Measurements from ENCODE around the gene SYNPO2.
A peak's percentile ranks its signal among the peaks of the same experiment; 100 is the strongest.

Gene SYNPO2

DNA sequence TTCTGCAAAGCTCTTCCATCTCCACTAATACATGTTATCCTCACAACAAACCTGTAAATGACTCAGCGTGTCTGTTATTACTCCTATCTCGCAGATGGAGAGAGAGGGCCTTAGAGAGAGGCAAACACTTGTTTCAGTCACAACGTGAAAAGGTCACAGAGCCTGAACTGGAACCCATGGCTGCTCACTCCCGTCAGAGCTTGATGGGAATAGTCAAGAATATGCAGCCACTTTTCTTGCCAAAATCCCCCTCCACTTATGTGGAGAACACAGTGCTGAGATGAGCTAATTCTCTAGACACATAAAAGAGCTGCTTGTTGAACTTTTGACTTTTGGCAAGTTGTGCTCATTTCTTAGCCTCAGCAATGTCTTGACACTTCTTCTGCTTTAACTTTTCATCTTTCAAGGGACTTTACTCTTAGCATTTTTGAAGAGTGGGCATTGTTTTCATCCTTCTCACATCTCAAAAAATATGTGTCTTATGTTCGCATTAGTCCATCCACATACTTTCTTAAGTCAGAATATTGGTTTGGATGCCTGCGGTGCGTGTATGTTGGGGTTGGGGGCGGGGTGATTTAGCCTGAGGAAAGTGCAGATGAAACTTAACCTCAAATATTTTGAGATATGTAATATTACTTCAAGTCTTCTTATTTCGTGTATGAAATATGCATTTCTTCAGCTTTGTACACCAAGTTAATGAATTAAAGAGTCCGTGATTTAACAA is 69.2 kb downstream of the SYNPO2 start:
- Histone ChIP-seq H3K27ac (ENCODE audit: low read length) (peak overlapping the region; percentile 60), H3K9me3 (ENCODE audit: control insufficient read depth in 1 of 2, low read length in 2 of 2) (no peaks in the 10 kb centered on the region), H3K36me3 (ENCODE audit: control insufficient read depth in 1 of 2, insufficient read depth in 2 of 2, low read length in 2 of 2) (no peaks in the 10 kb centered on the region), H3K4me1 (ENCODE audit: control insufficient read depth in 1 of 2, insufficient read depth in 2 of 2, low read length in 2 of 2) (peaks cover 12 to 35% of the 10 kb centered on the region in 2 donors), H3K4me3 (ENCODE audit: low read depth in 1 of 2, low read length in 2 of 2) (no peak overlapping the region), H3K27me3 (ENCODE audit: low read depth, low read length) (no peaks in the 10 kb centered on the region)

- Histone ChIP-seq H3K27ac (ENCODE audit: low read length) (peak overlapping the region; percentile 49), H3K36me3 (ENCODE audit: control insufficient read depth in 1 of 2, insufficient read depth in 2 of 2, low read length in 2 of 2) (no peaks in the 10 kb centered on the region), H3K4me3 (ENCODE audit: low read depth in 1 of 2, low read length in 2 of 2) (no peak overlapping the region), H3K27me3 (ENCODE audit: low read depth, low read length) (no peaks in the 10 kb centered on the region), H3K4me1 (ENCODE audit: control insufficient read depth in 1 of 2, insufficient read depth in 2 of 2, low read length in 2 of 2) (peaks cover 14 to 60% of the 10 kb centered on the region in 2 donors), H3K9me3 (ENCODE audit: control insufficient read depth in 1 of 2, low read length in 2 of 2) (no peaks in the 10 kb centered on the region)
Observed at GRCh38 chr4:118962540-118962939, 73.9 kb downstream of the SYNPO2 start.

- Histone ChIP-seq H3K4me3 (ENCODE audit: low read depth in 1 of 2, low read length in 2 of 2) (no peak overlapping the region), H3K9me3 (ENCODE audit: control insufficient read depth in 1 of 2, low read length in 2 of 2) (no peaks in the 10 kb centered on the region), H3K27ac (ENCODE audit: low read length) (peak overlapping the region; percentile 49), H3K27me3 (ENCODE audit: low read depth, low read length) (no peaks in the 10 kb centered on the region), H3K36me3 (ENCODE audit: control insufficient read depth in 1 of 2, insufficient read depth in 2 of 2, low read length in 2 of 2) (no peaks in the 10 kb centered on the region), H3K4me1 (ENCODE audit: control insufficient read depth in 1 of 2, insufficient read depth in 2 of 2, low read length in 2 of 2) (peaks cover 26 to 65% of the 10 kb centered on the region in 2 donors)
Observed at GRCh38 chr4:118964891-118965411, 76.3 kb downstream of the SYNPO2 start.

- Histone ChIP-seq H3K27ac (ENCODE audit: low read length) (peak overlapping the region; percentile 77), H3K9me3 (ENCODE audit: control insufficient read depth in 1 of 2, low read length in 2 of 2) (no peaks in the 10 kb centered on the region), H3K36me3 (ENCODE audit: control insufficient read depth in 1 of 2, insufficient read depth in 2 of 2, low read length in 2 of 2) (no peaks in the 10 kb centered on the region), H3K27me3 (ENCODE audit: low read depth, low read length) (no peaks in the 10 kb centered on the region), H3K4me3 (ENCODE audit: low read depth in 1 of 2, low read length in 2 of 2) (peak overlapping the region in 1 of 2 donors; percentile 6), H3K4me1 (ENCODE audit: control insufficient read depth in 1 of 2, insufficient read depth in 2 of 2, low read length in 2 of 2) (peaks cover 26 to 65% of the 10 kb centered on the region in 2 donors)
Observed at GRCh38 chr4:118967393-118967792, 78.7 kb downstream of the SYNPO2 start.

DNA sequence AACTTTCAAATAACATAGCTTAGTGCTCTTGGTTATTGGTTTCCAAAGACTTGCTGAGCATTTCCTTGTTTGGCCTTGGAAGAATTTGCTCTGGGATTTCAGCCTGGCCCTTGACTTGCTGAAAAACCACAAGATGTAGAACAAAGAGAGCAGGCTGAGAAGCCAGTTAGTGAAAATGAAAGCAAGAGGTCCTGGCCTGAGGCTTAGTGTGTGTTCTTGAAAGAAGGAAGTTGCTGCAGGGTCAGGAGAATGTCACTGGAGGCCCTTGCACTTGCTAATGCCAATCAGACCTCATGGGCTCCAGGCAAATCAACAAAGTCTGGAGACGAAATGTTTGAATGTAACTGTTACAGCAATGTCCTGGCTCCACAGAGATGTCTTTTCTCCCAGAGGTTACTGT is 79.4 kb downstream of the SYNPO2 start:
- Histone ChIP-seq H3K27ac (ENCODE audit: low read length) (peak overlapping the region; percentile 77), H3K4me3 (ENCODE audit: low read depth in 1 of 2, low read length in 2 of 2) (peak overlapping the region; percentile 33 to 45), H3K36me3 (ENCODE audit: control insufficient read depth in 1 of 2, insufficient read depth in 2 of 2, low read length in 2 of 2) (no peaks in the 10 kb centered on the region), H3K27me3 (ENCODE audit: low read depth, low read length) (no peaks in the 10 kb centered on the region), H3K9me3 (ENCODE audit: control insufficient read depth in 1 of 2, low read length in 2 of 2) (no peaks in the 10 kb centered on the region), H3K4me1 (ENCODE audit: control insufficient read depth in 1 of 2, insufficient read depth in 2 of 2, low read length in 2 of 2) (peaks cover 26 to 64% of the 10 kb centered on the region in 2 donors)

- peak overlapping the region; percentile 77 for H3K27ac ChIP-seq (ENCODE audit: low read length)
- peak overlapping the region; percentile 3 to 45 for H3K4me3 ChIP-seq (ENCODE audit: low read depth in 1 of 2, low read length in 2 of 2)
- H3K4me1 ChIP-seq (ENCODE audit: control insufficient read depth in 1 of 2, insufficient read depth in 2 of 2, low read length in 2 of 2): peaks cover 26 to 62% of the 10 kb centered on the region in 2 donors
- H3K36me3 ChIP-seq (ENCODE audit: control insufficient read depth in 1 of 2, insufficient read depth in 2 of 2, low read length in 2 of 2): no peaks in the 10 kb centered on the region
- no peaks in the 10 kb centered on the region for H3K9me3 ChIP-seq (ENCODE audit: control insufficient read depth in 1 of 2, low read length in 2 of 2)
- no peaks in the 10 kb centered on the region for H3K27me3 ChIP-seq (ENCODE audit: low read depth, low read length)
Observed at GRCh38 chr4:118968813-118969212, 80.2 kb downstream of the SYNPO2 start.

GRCh38 chr4:118969359-118969758 is 80.7 kb downstream of the SYNPO2 start:
- Histone ChIP-seq H3K36me3 (ENCODE audit: control insufficient read depth in 1 of 2, insufficient read depth in 2 of 2, low read length in 2 of 2) (no peaks in the 10 kb centered on the region), H3K4me1 (ENCODE audit: control insufficient read depth in 1 of 2, insufficient read depth in 2 of 2, low read length in 2 of 2) (peaks cover 26 to 59% of the 10 kb centered on the region in 2 donors), H3K27ac (ENCODE audit: low read length) (peak overlapping the region; percentile 77), H3K4me3 (ENCODE audit: low read depth in 1 of 2, low read length in 2 of 2) (peak overlapping the region in 1 of 2 donors; percentile 45), H3K9me3 (ENCODE audit: control insufficient read depth in 1 of 2, low read length in 2 of 2) (no peaks in the 10 kb centered on the region), H3K27me3 (ENCODE audit: low read depth, low read length) (no peaks in the 10 kb centered on the region)

DNA sequence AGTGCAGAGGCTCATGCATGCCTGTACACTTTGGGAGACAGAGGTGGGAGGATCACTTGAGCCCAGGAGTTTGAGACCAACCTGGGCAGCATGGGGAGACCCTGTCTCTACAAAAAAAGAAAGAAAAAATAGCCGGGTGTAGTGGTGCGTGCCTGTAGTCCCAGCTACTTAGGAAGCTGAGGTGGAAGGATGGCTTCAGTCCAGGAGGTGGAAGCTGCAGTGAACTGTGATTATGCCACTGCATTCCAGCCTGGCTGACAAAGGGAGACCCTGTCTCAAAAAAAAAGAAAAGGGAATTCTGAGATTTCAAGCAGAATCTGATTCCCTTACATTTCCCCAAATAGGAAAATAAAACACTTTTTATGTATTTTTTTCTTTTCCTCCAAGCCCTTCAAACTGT is 83.5 kb downstream of the SYNPO2 start:
- peaks cover 20 to 37% of the 10 kb centered on the region in 2 donors for H3K4me1 ChIP-seq (ENCODE audit: control insufficient read depth in 1 of 2, insufficient read depth in 2 of 2, low read length in 2 of 2)
- H3K9me3 ChIP-seq (ENCODE audit: control insufficient read depth in 1 of 2, low read length in 2 of 2): no peaks in the 10 kb centered on the region
- H3K27me3 ChIP-seq (ENCODE audit: low read depth, low read length): no peaks in the 10 kb centered on the region
- H3K4me3 ChIP-seq (ENCODE audit: low read depth in 1 of 2, low read length in 2 of 2): no peak overlapping the region
- no peak overlapping the region for H3K27ac ChIP-seq (ENCODE audit: low read length)
- no peaks in the 10 kb centered on the region for H3K36me3 ChIP-seq (ENCODE audit: control insufficient read depth in 1 of 2, insufficient read depth in 2 of 2, low read length in 2 of 2)

GRCh38 chr4:118973295-118973694 is 84.6 kb downstream of the SYNPO2 start:
- Histone ChIP-seq H3K27ac (ENCODE audit: low read length) (no peak overlapping the region), H3K36me3 (ENCODE audit: control insufficient read depth in 1 of 2, insufficient read depth in 2 of 2, low read length in 2 of 2) (no peaks in the 10 kb centered on the region), H3K27me3 (ENCODE audit: low read depth, low read length) (no peaks in the 10 kb centered on the region), H3K4me3 (ENCODE audit: low read depth in 1 of 2, low read length in 2 of 2) (no peak overlapping the region), H3K9me3 (ENCODE audit: control insufficient read depth in 1 of 2, low read length in 2 of 2) (no peaks in the 10 kb centered on the region), H3K4me1 (ENCODE audit: control insufficient read depth in 1 of 2, insufficient read depth in 2 of 2, low read length in 2 of 2) (peaks cover 13 to 26% of the 10 kb centered on the region in 2 donors)

GRCh38 chr4:118974758-118975157 is 86.1 kb downstream of the SYNPO2 start:
- H3K4me1 ChIP-seq (ENCODE audit: control insufficient read depth in 1 of 2, insufficient read depth in 2 of 2, low read length in 2 of 2): peaks cover 5 to 26% of the 10 kb centered on the region in 2 donors
- peak overlapping the region; percentile 7 for H3K27ac ChIP-seq (ENCODE audit: low read length)

GRCh38 chr4:118975449-118976192 is 87.0 kb downstream of the SYNPO2 start:
- no peaks in the 10 kb centered on the region for H3K27me3 ChIP-seq (ENCODE audit: low read depth, low read length)
- H3K4me1 ChIP-seq (ENCODE audit: control insufficient read depth in 1 of 2, insufficient read depth in 2 of 2, low read length in 2 of 2): peaks cover 5 to 26% of the 10 kb centered on the region in 2 donors
- H3K27ac ChIP-seq (ENCODE audit: low read length): peak overlapping the region; percentile 13
- H3K9me3 ChIP-seq (ENCODE audit: control insufficient read depth in 1 of 2, low read length in 2 of 2): no peaks in the 10 kb centered on the region
- no peaks in the 10 kb centered on the region for H3K36me3 ChIP-seq (ENCODE audit: control insufficient read depth in 1 of 2, insufficient read depth in 2 of 2, low read length in 2 of 2)
- H3K4me3 ChIP-seq (ENCODE audit: low read depth in 1 of 2, low read length in 2 of 2): no peak overlapping the region

More at GRCh38 chr4:118974758-118975157, 86.1 kb downstream of the SYNPO2 start:
- no peaks in the 10 kb centered on the region for H3K27me3 ChIP-seq (ENCODE audit: low read depth, low read length)
- no peaks in the 10 kb centered on the region for H3K36me3 ChIP-seq (ENCODE audit: control insufficient read depth in 1 of 2, insufficient read depth in 2 of 2, low read length in 2 of 2)
- H3K9me3 ChIP-seq (ENCODE audit: control insufficient read depth in 1 of 2, low read length in 2 of 2): no peaks in the 10 kb centered on the region
- no peak overlapping the region for H3K4me3 ChIP-seq (ENCODE audit: low read depth in 1 of 2, low read length in 2 of 2)

All from muscle layer of duodenum (tissue), 2 donors.